HG03064 (cell line): ENCODE results near the gene NDUFB3.
"Not testable (repeated sequence)": the region's sequence is repeated elsewhere in the genome, so short reads cannot be mapped to it uniquely, and the experiment has no call there.

ENCODE experiments used
- ATAC-seq: cut with Tn5 transposase; IDR thresholded peaks from one replicate; pipeline ENCODE4 v1.9.1; 2021; ENCODE audit warnings: low read depth; ENCODE audit not compliant: unreplicated experiment

Gene NDUFB3

GRCh38 chr2:201084863-201085262 is 13.1 kb downstream of the NDUFB3 start:
- ATAC-seq, result no peak

- ATAC-seq, result no peak
Observed at GRCh38 chr2:201090574-201090973, 18.8 kb downstream of the NDUFB3 start.

DNA sequence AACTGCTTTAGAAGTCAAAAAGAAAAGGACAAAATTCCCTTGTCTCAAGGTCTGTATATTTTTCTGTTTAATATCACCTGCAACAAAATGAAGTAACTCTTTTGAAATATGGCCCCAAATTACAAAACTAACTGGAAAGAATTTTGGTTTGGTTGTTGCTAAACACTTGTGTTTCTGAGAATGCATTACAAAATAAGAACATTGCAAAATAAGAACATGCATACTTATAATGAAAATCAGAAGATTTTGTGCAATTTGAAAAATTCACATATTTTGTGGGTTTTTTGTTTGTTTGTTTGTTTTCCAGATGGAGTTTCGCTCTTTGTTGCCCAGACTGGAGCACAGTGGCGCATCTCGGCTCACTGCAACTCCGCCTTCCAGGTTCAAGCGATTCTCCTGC is 21.8 kb downstream of the NDUFB3 start:
- ATAC-seq, result no peak

DNA sequence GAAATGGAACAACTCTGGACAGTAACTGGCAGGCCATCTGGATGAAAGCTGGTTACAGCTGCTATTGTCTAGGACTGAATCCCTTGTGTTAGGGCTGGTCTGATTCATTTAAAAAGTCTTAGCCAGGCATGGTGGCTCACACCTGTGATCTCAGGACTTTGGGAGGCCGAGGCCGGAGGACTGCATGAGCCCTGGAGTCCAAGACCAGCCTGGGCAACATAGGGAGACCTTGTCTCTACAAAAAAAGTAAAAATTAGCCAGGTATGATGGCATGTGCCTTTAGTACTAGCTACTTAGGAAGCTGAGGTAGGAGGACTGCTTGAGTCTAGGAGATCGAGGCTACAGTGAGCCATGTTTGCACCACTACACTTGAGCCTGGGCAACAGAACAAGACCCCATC is 28.7 kb downstream of the NDUFB3 start:
- ATAC-seq, result no peak

DNA sequence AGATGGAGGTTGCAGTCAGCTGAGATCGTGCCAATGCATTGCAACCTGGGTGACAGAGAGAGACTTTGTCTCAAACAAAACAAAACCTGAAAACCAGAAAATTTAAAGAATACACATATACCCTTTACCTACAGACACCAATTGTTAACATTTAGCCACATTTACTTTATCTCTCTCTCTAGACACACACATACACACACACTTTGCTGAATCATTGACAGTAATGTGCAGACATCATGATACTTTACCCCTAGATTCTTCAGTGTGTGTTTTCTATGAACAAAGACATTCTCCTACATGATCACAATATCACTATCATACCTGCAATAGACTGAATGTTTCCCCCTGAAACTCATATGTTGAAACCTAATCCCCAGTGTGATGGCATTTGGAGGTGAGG is 34.0 kb downstream of the NDUFB3 start:
- ATAC-seq, result no peak

GRCh38 chr2:201107624-201108023 is 35.8 kb downstream of the NDUFB3 start:
- ATAC-seq, result no peak

GRCh38 chr2:201108341-201108740 is 36.5 kb downstream of the NDUFB3 start:
- ATAC-seq, result no peak

- ATAC-seq, result no peak
Observed at GRCh38 chr2:201109186-201109585, 37.4 kb downstream of the NDUFB3 start.

DNA sequence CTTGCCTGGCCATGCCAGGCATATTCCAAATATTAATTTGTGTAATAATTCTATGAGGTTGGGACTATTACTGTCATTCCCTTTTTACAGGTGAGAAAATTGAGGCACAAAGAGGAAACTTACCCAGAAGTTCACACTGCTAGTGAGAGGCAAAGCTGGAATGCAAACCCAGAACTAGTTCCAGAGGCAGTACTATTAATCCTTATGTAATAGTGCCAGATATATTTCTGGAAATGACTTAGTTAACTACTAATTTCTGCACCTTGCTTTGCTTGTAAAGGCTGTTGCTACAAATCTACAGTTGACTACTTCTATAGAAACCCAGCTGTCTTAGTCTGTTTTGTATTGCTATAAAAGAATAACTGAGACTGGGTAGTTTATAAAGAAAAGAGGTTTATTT is 38.8 kb downstream of the NDUFB3 start:
- no peak for ATAC-seq

- ATAC-seq, result no peak
Observed at GRCh38 chr2:201111096-201111495, 39.3 kb downstream of the NDUFB3 start.

DNA sequence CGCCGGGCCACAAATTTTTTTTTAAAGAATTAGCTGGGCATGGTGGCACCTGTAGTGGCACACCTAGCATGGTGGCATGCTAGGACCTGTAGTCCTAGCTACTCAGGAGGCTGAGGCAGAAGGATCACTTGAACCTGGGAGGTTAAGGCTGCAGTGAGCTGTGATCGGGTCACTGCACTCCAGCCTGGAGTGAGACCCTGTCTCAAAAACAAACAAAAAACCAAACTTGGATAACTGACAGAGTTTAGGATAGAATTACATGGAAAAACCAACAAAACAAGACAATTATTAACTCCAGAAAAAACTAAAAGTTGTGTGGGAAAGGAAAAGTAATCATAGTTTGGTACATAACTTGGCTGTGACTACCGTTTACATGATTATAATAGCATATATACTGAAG is 42.5 kb downstream of the NDUFB3 start:
- no peak for ATAC-seq

DNA sequence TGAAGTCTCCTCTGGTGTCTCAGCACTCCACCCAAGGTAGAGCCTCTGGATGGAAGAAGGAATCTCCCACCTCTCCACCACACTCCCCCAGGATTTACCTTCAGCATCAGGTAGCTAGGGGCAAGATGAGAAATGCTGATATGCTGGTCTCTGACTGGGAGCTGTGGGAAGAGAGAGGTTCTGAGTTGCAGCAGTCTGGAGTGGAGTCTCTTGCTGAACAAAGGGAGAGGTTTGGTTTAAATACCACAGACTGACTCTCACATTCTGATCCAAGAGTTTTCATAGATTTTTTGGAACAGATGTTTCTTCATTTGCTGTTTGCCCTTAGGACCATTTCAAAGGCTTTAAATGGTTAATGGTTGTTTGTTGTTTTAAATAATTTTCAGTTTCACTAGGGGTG is 43.0 kb downstream of the NDUFB3 start:
- no peak for ATAC-seq

DNA sequence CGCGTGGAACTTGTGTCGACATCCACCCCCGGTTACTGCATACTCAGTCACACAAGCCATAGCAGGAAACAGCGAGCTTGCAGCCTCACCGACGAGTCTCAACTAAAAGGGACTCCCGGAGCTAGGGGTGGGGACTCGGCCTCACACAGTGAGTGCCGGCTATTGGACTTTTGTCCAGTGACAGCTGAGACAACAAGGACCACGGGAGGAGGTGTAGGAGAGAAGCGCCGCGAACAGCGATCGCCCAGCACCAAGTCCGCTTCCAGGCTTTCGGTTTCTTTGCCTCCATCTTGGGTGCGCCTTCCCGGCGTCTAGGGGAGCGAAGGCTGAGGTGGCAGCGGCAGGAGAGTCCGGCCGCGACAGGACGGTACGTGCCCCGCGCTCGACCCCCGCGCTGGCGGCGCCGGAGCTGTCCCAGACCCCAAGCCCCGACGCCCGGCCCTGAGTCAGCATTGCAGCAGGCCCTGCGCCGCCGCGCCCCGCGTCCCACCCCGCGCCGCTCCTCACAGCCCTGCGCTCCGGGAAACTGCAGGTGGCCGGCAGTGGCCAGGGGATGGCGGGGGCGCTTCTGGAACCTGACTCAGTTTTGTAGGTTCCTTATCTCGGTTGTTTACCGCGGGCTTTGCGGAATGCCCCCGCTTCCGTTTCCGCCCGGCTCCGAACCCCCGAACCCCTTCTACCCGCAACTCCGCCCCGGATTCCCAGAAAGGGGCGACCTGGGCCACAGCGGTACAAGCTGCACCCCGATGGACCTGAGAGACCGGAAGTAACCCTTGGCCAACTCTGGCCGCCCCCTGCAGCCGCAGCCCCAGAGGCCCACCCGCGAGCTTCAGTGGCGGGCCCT is 44.5 kb downstream of the NDUFB3 start, which contains the start of gene CFLAR:
TSS of gene CFLAR (plus strand) at position 50 of the 844 bp plus-strand sequence. CDS start 13,702 bp downstream, outside the sequence.
- peak; percentile 34 for ATAC-seq

GRCh38 chr2:201116959-201117734 is 45.3 kb downstream of the NDUFB3 start:
- ATAC-seq, result peak; percentile 22

DNA sequence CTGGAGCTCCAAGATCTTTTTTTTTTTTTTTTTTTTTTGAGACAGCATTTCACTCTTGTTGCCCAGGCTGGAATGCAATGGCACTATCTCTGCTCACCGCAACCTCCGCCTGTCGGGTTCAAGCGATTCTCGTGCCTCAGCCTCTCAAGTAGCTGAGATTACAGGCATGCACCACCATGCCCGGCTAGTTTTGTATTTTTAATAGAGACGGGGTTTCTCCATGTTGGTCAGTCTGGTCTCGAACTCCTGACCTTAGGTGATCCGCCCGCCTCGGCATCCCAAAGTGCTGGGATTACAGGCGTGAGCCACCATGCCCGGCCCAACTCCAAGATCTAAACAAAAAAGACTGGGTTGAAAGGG is 45.9 kb downstream of the NDUFB3 start:
- ATAC-seq, result not testable (repeated sequence)

DNA sequence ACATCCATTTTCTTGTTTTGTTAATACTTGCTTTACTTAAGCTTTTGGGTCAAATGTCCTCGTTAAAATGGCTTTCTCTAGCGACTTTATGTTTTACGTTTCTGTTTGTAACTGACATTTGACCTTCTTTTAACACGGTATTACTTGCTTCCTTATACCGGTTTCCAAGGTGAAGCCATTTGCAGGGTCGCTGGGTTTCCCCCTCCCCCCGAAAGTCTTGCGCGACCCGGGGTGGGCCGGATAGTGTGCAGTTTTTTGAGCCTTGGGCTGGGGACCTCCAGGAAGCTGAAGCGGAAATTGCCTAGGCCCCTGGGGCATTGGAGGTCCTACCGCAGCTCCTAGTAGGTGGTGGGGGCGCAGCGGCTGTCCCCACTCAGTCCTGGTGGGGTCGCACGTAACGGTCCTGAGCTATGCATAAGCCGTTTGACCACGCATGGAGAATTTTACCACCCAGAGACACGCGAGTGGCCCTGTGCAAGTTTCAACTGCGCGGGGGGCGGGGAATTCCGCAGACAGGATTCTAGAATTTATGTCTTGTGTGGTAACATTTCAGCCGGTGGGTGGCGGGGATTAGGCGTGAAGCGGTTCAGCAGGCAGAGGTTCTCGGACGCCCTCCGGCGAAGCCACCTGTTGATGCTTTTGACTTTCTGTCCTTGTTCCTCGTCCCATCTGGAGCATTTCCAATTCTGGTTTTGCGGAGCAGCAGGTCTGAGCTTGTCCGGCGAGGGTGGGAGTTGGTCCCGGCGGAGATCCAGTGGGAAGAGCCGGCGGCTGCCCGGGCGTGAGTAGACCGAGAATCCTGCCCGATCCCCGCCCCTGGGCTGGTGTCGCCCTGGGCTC is 46.5 kb downstream of the NDUFB3 start:
- ATAC-seq, result peak; percentile 42

- no peak for ATAC-seq
Observed at GRCh38 chr2:201118961-201119854, 47.4 kb downstream of the NDUFB3 start.

GRCh38 chr2:201122276-201122675 is 50.5 kb downstream of the NDUFB3 start:
- ATAC-seq, result no peak

GRCh38 chr2:201126308-201127151 is 54.7 kb downstream of the NDUFB3 start:
- ATAC-seq, result peak; percentile 17
